ENCODE results near the gene LZTFL1.

LZTFL1 gene

DNA sequence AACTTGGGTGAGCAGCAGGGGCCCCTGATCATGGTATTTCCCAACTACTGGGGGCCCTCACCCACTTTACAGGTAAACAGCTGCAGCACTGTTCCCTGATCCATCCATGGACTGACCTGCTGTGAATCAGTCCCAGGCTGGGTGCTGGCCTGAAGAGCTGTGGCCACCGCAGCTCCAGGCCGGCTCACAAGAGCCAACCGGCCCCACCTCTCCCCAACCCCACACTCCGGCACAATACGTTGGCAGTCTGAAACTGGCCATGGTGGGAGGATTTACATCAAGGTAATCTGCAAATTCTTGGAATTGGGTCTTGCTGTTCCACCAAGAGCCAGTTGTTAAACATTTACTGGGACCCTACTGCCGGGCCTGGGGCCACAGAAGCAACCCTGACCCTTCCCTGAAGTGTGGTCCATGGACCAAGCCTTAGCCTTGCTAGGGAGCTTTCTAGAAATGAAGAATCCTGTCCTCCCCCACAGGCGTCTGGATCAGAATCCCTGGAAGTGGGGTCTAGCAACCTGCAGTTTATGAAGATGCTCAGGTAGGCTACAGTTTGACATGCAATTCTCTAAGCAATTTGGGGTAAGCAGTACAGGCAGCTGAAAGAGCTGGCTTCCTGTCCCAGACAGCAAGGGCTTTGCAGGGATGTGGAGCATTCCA is 49.3 kb downstream of the LZTFL1 start (continued):
- TF ChIP-seq, protein P1, sequence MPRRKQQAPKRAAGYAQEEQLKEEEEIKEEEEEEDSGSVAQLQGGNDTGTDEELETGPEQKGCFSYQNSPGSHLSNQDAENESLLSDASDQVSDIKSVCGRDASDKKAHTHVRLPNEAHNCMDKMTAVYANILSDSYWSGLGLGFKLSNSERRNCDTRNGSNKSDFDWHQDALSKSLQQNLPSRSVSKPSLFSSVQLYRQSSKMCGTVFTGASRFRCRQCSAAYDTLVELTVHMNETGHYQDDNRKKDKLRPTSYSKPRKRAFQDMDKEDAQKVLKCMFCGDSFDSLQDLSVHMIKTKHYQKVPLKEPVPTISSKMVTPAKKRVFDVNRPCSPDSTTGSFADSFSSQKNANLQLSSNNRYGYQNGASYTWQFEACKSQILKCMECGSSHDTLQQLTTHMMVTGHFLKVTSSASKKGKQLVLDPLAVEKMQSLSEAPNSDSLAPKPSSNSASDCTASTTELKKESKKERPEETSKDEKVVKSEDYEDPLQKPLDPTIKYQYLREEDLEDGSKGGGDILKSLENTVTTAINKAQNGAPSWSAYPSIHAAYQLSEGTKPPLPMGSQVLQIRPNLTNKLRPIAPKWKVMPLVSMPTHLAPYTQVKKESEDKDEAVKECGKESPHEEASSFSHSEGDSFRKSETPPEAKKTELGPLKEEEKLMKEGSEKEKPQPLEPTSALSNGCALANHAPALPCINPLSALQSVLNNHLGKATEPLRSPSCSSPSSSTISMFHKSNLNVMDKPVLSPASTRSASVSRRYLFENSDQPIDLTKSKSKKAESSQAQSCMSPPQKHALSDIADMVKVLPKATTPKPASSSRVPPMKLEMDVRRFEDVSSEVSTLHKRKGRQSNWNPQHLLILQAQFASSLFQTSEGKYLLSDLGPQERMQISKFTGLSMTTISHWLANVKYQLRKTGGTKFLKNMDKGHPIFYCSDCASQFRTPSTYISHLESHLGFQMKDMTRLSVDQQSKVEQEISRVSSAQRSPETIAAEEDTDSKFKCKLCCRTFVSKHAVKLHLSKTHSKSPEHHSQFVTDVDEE (CRISPR knock-in tag; IDR thresholded peaks at IDR 0.05): no peak
- TF ChIP-seq ZNF70 (CRISPR knock-in tag; IDR thresholded peaks at IDR 0.05): no peak
- TF ChIP-seq BACH2 (CRISPR knock-in tag; IDR thresholded peaks at IDR 0.05; ENCODE audit: borderline replicate concordance): no peak
- no peak for TF ChIP-seq SNAI2 (CRISPR knock-in tag; IDR thresholded peaks at IDR 0.05)
- no peak for TF ChIP-seq PATZ1 (CRISPR knock-in tag; IDR thresholded peaks at IDR 0.05; ENCODE audit: borderline replicate concordance)
- TF ChIP-seq ISL1 (CRISPR knock-in tag; IDR thresholded peaks at IDR 0.05): no peak
- TF ChIP-seq ZNF565 (CRISPR knock-in tag; conservative IDR thresholded peaks at IDR 0.05; ENCODE audit: low read depth): no peak
- TF ChIP-seq ZC3H10 (CRISPR knock-in tag; IDR thresholded peaks at IDR 0.05): no peak
- TF ChIP-seq CSDC2 (CRISPR knock-in tag; IDR thresholded peaks at IDR 0.05): no peak
- TF ChIP-seq ZFP30 (CRISPR knock-in tag; IDR thresholded peaks at IDR 0.05): no peak
- TF ChIP-seq TCF4 (CRISPR knock-in tag; IDR thresholded peaks at IDR 0.05; ENCODE audit: borderline replicate concordance): no peak

DNA sequence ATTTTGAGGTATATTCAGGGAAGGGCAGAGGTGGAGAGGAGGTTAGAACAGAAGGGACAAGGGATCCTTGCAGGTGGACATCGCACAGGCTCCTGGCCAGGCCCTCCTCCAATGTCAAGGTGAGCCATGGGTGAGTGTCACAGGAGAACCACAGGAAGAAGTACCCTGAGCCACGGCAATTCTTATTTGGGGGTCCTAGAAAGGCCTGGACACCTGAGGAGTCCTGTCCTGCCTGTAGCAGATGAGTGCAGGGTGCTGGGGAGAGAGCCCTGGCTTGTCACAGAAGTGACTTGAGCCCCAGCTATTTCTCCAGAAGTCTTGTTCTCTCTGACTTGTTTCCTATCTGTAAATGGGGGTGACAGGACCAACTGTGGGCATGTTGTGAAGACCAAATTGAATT is 49.9 kb downstream of the LZTFL1 start:
- no peak for TF ChIP-seq SNAI2 (CRISPR knock-in tag; IDR thresholded peaks at IDR 0.05)
- ATAC-seq: no peak

DNA sequence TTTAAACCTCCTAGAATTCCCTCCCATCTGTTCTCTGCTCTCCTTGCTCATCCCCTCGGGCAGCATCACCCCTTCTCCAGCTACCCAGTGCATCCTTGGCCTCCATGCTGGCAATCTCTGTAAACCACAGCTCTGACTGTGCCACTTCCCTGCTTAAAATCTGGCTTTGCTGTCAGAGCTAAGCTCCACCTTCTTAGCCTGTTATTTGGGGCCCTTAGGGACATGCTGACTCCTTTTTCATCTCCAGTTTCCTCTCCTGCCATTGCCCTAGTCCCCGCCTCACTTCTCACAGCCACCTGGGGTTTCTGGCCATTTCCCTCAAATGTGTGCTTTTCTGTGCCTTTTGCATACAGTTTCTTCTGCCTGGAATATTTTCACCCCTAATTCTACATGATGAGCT is 51.3 kb downstream of the LZTFL1 start:
- TF ChIP-seq TCF4 (CRISPR knock-in tag; IDR thresholded peaks at IDR 0.05; ENCODE audit: borderline replicate concordance) (no peak), POU6F1 (CRISPR knock-in tag; IDR thresholded peaks at IDR 0.05; ENCODE audit: borderline replicate concordance, low read depth) (no peak), OSR1 (CRISPR knock-in tag; IDR thresholded peaks at IDR 0.05) (no peak), PPARA (CRISPR knock-in tag; IDR thresholded peaks at IDR 0.05; ENCODE audit: borderline replicate concordance) (no peak), ESRRG (CRISPR knock-in tag; IDR thresholded peaks at IDR 0.05) (no peak), BACH2 (CRISPR knock-in tag; IDR thresholded peaks at IDR 0.05; ENCODE audit: borderline replicate concordance) (no peak), ZNF8 (CRISPR knock-in tag; IDR thresholded peaks at IDR 0.05) (no peak), ZNF70 (CRISPR knock-in tag; IDR thresholded peaks at IDR 0.05) (no peak), GLIS3 (CRISPR knock-in tag; IDR thresholded peaks at IDR 0.05) (no peak), ISL1 (CRISPR knock-in tag; IDR thresholded peaks at IDR 0.05) (no peak), ARNTL (CRISPR knock-in tag; IDR thresholded peaks at IDR 0.05; ENCODE audit: borderline replicate concordance, low read depth) (no peak), ZFP3 (CRISPR knock-in tag; IDR thresholded peaks at IDR 0.05) (no peak), TOX (CRISPR knock-in tag; IDR thresholded peaks at IDR 0.05; ENCODE audit: borderline replicate concordance) (no peak), SNAI2 (CRISPR knock-in tag; IDR thresholded peaks at IDR 0.05) (no peak), PATZ1 (CRISPR knock-in tag; IDR thresholded peaks at IDR 0.05; ENCODE audit: borderline replicate concordance) (no peak)
- TF ChIP-seq, protein P1 (CRISPR knock-in tag; IDR thresholded peaks at IDR 0.05): no peak
- ATAC-seq: no peak
